Erythroblast (primary cell): ENCODE results near the gene SLX4IP.

ENCODE experiments used
- GATA1 ChIP-seq: IDR thresholded peaks from 2 replicates; pipeline ENCODE4 v1.6.1; 2011; ENCODE audit warnings: low read depth, mild to moderate bottlenecking, control low read depth, low read length, moderate library complexity
- POLR2A ChIP-seq: IDR thresholded peaks from 2 replicates; pipeline ENCODE4 v1.6.1; 2011; ENCODE audit warnings: mild to moderate bottlenecking, low read length

DNA sequence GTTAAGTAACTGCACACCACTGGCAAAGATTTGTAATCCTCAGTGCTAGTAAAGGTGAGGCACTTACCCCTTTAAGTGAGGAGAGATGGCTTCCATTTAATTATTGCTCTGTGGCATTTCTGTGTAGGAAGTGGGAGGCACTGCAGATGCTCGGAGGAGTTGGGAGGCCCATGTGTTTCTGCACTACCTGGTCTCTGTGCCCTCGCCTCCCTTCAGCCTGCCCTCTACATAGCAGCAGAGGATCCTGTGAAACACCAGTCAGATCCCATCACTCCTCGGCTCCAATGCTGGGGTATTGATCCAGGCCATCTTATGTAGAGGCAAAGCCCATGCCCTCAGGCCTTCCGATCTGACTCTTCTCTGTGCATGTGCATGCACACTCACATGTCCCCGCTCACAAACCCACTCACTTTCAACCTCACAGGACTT lies 67.0 kb downstream of the SLX4IP start:
- TF ChIP-seq POLR2A (no peak), GATA1 (no peak)
